GOT3 (cell line): Measurements from ENCODE around the gene CEP104.
"Not testable (repeated sequence)": the region's sequence is repeated elsewhere in the genome, so short reads cannot be mapped to it uniquely, and the experiment has no call there.

ENCODE experiments used
- DNase-seq: peaks from one replicate; lab custom pipeline; 2025; ENCODE audit warnings: mixed read lengths; lab: John Stamatoyannopoulos, UW

Gene CEP104

DNA sequence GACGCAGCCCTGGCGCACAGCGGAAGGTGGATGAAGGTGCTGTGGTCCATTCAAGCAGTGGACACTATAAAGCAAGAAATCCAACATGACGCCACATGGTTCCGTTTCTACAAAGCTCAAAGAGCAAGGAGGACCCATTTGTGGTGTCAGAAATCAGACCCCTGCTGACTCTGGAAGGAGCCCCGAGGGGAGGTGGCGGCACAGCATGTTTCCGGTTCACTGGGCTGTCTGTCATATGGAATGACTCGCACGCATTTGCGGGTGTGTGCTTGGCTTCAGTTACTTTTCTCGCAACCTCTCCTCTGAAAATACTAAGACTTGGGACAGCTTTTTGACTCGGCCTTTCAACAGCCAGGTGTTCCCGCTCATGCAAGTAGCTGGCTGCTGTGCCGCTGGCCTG is 31.7 kb downstream of the CEP104 start:
- DNase-seq: no peak

DNA sequence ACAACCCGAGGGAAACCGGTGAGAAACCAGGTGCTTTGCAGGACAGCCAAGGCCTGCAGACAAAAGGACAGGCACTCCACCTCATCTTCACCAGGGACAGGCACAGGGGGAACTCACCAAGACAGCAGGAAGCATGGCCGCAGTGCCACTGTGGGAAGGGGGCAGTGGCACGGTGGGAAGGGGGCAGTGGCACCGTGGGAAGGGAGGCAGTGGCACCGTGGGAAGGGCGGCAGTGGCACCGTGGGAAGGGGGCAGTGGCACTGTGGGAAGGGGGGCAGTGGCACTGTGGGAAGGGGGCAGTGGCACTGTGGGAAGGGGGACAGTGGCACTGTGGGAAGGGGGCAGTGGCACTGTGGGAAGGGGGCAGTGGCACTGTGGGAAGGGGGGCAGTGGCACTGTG is 32.4 kb downstream of the CEP104 start:
- DNase-seq: no peak

DNA sequence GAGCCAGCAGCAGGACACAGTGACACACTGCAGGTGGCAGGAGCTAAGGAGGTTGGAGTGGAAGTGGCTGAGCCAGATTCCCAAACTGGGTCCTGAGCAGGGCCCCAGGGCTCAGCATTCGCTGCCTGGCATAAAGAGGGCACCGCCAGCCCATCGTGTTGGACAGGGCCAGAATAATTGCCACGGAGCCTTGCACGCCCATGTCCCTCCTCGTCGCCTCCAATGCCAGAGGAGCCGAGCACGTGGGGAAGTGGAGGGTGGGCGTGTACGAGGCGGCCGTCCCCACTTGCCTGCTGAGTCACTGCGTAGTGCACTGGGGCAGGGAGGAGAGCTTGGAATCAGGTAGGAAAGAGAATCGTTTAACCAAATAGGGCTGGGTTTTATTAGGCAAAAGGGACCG is 34.6 kb downstream of the CEP104 start:
- no peak for DNase-seq

DNA sequence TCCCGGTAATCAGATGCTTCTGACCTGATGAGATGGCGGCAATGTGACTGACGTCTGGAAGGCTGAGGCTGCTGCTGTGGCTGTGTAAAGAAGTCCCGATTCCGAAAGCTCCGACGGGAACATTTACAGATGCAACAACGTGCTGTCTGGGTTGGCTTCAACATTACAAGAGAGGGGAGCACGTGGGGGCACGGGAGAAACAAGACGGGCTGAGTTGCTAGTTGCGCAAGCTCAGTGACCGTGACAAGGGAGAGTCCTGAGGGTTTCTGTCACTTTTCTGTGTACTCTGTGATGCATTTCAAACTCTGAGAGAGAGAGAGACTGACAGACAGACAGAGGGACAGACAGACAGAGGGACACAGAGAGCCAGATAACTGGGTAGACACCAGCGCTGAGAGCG is 35.1 kb downstream of the CEP104 start:
- no peak for DNase-seq

DNA sequence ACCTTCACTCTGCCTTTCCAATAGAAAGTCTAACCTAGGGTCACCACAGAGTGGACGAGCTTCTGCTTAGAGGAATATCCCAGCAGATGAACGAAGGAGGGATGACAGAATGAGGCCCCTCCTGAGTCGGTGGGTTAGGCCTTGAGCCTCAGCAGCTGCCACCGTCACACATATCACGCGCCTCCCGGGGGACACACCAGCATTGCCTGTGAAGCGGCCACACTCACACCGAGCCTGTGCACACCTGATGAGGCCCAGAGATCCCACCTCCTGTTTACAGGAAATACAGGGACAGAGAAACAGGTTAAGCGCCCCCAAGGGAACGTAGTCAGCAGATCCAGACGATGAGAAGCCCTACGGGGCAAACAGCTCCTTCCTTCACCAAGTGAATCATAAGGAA is 35.6 kb downstream of the CEP104 start:
- no peak for DNase-seq

DNA sequence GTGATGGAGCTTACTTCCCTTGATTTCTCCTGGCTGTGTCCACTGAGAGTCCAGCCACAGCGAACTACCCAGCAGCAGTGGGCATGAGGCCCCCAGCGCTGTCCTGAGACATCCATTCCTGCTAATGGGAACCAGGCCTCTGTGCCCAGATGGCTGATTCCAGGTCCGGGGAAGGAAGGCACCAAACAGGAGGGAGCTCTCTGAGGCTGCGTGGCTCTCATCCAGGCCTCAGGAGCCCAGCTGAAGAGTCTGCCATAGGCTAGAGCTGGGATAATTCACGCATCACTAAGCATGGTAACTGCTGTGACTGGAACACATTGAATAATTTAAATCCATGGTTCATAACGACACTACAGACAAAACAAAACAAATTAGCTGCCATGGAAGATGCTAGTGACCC is 36.0 kb downstream of the CEP104 start:
- no peak for DNase-seq

DNA sequence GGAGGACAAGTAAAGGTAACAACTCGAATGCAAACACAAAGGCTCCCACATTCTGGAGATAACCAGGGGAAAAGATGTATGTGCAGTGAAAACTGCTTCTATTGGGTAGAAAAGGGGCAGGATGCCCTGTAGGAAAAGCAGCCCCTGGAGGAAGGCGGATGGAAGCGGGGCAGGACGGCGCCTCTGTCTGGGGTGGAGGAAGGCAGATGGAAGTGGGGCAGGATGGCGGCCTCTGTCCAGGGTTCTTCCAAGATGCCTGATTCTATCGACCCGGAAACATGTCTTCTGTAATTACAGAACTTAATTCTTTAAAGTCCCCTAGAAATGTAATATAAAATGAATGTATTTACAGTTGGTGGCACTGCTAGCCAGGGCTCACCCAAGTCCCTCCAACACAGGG is 36.7 kb downstream of the CEP104 start:
- no peak for DNase-seq

DNA sequence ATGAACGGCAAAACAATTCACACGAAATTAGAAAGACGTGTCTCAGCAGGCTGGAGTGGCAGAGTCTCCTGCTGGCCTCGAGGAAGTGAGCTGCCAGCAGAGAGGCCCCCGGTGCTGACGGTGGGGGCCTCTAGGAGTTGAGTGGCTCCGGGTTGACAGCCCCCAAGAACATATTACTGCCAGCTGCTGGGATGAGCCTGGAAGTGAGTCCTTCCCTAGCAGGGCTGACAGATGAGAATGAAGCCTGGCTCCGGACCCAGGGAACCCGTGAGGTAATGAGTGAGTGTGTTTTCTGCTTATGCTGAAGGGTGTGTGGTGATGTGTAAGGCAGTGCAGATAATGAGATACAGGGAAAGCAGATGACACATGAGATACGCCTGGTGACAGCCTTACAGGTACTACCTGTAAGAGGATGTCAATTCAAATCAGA is 37.2 kb downstream of the CEP104 start:
- DNase-seq: no peak

DNA sequence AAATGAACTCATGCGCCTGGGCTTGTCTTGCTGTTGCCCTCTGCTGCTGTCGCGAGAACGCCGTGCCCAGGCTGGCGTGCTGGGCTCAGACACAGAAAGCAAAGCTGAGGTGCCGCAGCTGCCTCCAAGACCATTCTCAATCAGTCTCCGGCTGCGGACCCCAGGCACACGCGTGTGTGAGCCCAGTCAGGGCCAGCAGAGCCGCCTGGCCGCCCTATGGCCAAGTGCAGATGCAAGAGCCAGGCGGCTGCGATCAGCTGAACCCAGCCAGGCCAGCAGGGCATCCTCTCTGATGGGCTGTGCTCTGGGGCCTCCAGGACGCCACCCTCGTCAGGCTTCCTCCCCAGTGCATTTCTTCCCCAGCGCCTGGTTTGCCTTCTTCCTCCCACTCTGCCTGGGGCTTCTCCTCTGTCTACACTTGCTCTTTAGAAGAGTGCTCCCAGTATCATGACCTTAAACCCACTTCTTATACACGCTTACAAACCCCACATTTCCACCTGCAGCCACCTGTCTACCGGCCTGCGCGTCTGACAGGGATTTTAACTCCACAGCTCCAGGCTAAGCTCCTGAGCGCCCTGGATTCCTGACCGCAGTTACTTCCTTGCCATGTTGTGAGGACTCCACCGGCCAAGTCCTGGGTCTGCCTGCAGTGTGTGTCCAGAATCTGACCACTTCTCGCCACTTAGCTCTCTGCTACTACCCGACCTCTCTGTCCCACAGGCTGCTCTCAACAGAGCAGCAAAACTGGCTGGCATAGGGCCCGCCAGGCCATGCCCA is 39.0 kb downstream of the CEP104 start:
- DNase-seq: no peak

DNA sequence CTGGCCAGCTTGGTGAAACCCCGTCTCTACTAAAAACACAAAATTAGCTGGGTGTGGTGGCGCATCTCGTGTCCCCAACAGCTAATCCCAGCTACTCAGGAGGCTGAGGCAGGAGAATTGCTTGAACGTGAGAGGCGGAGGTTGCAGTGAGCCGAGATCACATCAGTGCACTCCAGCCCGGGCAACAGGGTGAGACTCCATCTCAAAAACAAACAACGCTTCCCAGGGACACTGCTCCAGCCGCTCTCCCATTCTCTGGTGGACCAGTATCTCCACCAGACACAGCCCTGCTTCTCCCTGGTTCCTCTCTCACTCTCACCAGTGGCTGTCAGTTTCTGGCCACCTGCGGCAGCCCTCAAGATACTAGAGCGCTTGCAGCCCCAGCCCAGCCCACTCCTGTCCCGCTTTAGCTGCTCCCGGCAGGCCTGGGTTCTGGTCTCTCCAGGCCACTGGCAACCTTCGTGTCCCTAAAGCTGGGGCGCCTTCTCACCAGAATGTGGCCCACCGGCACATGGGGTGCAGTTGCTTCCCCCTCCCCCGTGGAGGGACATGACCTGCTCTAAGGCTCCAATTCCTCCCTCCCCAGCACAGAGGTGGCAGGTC is 39.8 kb downstream of the CEP104 start:
- no peak for DNase-seq

DNA sequence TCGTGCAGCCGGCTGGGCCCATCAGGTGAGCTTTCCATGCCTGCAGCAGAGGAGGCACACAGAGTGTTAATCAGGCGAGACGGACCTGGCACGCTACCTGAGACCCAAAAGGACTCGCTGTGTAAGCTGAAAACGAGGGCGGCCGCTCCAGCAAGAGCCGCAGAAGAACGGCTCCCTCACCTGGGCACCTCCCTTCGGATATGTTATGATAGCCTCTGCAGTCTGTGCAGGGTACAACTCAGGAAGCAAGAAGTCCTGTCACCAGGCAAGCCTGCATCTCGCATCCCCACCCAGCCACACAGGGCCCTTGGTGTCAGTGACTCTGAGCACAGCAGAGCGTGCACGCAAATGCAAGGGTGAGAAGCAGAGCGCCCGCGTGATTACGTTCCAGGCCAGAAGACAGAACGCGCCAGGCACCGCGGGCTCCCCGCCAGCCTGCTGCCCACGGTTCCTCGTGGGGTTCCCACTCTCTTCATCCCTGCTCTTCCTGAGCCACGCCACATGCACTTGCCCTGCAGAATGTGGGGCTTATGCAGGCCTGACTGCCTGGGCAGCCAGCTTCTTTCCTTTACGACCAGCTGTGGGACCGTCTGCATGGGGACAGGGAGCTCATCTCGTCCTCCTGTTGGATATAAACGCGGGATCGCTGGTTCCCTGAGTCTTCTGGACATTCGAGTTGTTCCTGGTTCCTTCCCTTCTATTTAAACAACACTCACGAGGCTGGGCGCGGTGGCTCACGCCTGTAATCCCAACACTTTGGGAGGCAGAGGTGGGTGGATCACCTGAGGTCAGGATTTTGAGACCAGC is 40.5 kb downstream of the CEP104 start:
- DNase-seq: no peak

DNA sequence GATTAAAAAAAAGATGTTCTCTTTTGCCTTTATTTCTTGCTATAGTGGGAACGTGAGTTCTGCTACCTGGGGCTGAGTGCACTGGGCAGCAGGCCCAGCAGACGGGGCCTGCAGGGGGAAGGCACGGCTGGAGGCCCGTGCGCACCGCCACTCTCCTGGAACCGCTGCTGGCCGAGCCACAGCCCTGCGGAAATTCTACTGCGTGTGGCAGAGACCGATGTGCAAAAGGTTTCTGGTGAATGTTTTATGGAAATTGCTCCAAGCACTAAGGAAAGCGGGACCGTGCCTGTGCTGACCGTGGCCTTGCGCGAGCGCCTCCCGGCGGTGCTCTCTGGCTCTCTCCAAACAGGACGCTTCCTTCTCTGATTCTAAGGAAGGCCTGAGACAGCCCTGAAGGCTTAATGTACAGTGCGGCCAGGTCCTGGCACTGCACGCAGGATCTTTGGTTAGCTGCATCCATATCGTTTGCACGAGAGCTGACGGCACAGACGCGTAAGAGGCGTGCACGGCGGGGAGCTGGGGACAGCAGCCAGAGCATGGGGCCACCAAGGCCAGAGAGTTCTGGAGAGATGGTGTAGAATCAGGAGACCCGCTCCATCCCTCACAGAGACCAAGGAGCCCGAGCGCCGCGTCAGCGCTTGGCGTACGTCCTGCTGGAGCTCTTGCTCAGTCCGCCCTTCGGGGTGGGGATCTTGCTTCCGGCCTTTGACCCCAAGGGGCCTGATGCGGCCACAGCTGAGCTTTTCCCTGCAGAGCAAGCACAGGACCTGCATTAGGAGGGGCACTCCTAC is 42.0 kb downstream of the CEP104 start:
- DNase-seq: no peak

DNA sequence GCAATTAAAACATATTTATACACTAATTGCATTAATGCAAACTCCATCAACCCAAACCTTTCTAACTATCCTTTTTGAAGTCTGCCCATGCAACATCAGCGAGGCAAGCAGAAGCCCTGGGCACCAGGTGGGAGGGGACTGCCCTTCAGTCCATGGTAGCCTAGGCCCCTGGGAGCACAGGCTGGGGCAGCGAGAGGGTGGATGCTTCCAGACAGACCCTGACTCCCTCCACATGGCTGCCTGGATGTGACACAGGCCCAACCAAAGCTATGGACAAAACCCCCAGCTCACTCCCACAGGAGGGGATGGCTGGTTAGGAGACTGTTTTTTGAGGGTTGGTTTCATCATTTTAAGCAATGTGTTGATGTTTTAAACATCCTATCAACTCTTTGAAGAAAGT is 42.9 kb downstream of the CEP104 start:
- DNase-seq: no peak

DNA sequence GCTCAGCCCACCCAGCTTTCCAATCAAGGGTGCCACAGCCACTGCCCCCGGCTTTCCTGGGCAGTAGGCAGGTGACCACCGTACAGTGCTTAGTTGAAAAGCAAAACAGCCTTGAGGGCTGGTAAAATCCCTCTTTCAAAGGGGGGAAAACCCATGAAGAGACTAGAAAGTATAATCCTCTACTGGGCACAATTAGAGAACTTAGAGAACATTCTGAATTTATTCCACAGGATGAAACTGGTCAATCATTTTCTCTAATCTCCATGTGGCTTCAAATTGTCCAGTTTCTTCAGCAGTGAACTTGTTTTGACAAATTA is 45.5 kb downstream of the CEP104 start:
- no peak for DNase-seq

DNA sequence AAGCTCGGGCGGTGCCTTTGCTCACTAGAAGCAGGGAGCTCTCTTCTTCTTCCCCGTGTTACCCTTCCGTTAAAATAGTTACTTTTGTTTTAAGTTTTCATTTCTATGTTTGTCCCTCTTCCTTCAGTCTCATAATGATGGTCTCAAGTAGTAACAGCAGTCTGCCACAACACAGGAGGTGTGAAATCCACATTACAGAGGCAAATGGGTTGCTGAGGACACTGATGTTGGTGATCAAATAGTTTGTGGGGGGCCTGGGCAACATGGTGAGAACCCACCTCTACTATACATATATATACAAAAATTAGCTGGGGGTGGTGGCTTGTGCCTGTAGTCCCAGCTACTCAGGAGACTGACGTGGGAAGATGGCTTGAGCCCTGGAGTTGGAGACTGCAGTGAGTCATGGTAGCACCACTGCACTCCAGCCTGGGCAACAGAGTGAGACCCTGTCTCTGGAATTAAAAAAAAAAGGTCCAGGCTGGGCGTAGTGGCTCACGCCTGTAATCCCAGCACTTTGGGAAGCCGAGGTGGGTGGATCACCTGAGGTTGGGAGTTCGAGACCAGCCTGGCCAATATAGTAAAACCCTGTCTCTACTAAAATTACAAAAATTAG is 46.8 kb downstream of the CEP104 start:
- not testable (repeated sequence) for DNase-seq

DNA sequence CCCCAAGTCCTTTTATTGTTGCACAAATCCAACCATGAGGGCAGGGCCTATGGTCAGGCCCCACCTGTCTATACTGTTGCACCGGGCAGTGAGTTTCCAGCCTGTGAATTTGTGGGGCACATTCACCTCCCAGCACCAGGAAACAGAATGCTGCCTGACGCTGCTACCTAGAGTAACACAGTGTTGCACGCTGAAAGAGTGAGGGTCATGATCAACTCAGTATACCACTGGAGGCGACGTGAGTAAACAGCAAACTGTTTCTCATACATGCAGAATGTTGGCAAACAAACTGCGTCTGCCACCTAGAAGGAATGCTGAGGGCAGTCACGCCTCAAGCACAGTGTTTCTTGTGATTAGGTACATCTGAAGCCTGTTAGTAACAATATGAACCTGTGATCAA is 47.3 kb downstream of the CEP104 start:
- no peak for DNase-seq

DNA sequence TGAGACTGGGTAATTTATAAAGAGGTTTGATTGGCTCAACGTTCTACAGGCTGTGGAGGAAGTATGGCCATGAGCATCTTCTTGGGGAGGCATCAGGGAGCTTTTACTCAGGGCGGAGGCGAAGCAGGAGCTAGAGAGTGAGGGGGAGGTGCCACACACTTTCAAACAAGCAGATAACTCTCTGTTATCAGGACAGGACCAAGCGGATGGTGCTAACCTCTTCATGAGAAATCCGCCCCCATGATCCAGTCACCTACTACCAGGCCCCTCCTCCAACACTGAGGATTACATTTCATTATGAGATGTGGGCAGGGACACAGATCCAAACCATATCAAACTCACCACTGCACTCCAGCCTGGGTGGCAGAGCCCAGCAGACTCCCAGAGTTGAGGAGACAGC is 49.2 kb downstream of the CEP104 start:
- no peak for DNase-seq

DNA sequence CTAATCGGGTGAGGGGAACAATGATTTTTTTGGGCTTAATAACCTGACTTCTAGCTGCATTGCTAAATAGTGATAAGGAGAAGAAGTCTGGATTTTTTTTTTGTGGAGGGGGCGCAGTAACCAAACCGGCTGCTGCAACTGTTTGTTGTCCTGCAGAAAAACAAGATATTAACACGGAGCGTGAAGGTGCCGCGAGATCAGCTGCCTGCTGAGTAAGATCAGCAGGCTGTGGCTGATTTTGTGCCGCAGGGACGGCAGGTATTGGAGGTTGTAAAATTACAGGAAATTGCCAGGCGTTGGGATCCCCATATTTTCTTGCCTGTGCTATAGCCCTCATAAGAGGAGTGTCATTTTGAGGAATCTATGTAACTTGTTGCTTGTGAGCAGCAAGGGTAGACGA is 52.0 kb downstream of the CEP104 start:
- DNase-seq: no peak

DNA sequence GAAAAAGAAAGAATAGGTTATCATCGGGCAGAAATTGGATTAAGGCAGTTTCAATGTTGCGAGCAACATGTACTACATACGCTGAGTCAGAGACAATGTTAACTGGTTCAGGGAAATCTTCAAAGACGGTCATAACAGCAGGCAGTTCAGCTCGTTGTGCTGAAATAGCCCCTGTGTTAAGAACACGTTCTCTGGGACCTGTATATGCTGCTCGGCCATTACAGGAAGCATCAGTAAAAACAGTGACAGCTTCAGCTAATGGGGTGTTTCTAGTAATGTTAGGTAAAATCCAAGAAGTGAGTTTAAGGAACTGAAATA is 52.4 kb downstream of the CEP104 start:
- DNase-seq: not testable (repeated sequence)

DNA sequence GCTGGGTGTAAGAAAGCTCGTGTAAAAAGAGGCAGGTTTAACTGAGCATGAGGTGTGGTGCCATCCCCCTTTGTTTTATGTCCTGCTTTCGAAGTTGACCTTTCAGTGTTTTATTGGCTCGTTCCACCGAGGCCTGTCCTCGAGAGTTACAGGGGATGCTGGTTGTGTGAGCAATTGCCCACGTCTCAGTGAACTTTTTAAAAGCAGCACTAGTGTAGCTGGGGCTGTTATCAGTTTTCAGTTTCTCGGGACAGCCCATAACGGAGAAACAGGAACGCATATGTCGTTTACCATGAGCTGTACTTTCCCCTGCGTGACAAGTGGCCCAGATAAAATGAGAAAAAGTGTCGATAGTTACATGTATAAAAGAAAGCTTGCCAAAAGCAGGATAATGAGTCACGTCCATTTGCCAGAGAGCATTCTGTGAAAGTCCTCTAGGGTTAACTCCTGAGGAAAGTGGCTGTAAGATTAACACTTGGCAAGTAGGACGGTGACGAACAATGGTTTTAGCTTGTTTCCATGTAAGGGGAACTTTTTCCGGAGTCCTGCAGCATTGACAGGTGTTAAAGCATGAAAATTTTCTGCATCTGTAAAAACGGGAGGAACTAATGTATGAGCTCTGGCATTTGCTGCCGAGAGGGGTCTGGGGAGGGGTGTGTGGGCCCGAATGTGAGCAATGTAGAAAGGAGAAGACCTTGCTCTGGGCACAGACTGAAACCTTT is 52.9 kb downstream of the CEP104 start:
- no peak for DNase-seq

DNA sequence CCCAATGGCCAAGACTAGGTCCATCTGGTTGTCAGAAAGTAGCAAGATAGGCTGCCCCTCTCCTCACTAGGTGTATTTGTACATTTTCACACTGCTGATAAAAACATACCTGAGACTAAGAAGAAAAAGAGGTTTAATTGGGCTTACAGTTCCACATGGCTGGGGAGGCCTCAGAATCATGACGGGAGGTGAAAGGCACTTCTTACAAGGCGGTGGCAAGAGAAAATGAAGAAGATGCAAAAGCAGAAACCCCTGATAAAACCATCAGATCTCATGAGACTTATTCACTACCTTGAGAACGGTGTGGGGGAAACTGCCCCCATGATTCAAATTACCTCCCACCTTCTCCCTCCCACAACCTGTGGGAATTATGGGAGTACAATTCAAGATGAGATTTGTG is 56.2 kb downstream of the CEP104 start:
- DNase-seq: not testable (repeated sequence)
